Neuronal stem cell (in vitro differentiated cells): ENCODE measurements around the gene GNG8.

Experiments
- DNase-seq: peaks from one replicate; pipeline ENCODE4 v3.0.0-alpha.2; 2013; ENCODE audit warnings: low spot score
- H2AFZ ChIP-seq: one replicate; pipeline ENCODE4 v1.6.1; 2013; ENCODE audit warnings: mild to moderate bottlenecking, low read length, inconsistent platforms
- H2AK5ac ChIP-seq: 2 replicates; pipeline ENCODE4 v1.6.1; 2013; ENCODE audit warnings: low read depth, mild to moderate bottlenecking, inconsistent platforms, low read length, moderate library complexity, mixed read lengths
- H2BK120ac ChIP-seq: 2 replicates; pipeline ENCODE4 v1.6.1; 2013; ENCODE audit warnings: low read depth, mild to moderate bottlenecking, inconsistent platforms, low read length, moderate library complexity, mixed read lengths
- H2BK12ac ChIP-seq: one replicate; pipeline ENCODE4 v1.6.1; 2013; ENCODE audit warnings: low read length, inconsistent platforms
- H2BK15ac ChIP-seq: 2 replicates; pipeline ENCODE4 v1.6.1; 2013; ENCODE audit warnings: mild to moderate bottlenecking, low read length, inconsistent platforms, mixed read lengths
- H2BK5ac ChIP-seq: one replicate; pipeline ENCODE4 v1.6.1; 2013; ENCODE audit warnings: inconsistent platforms, mild to moderate bottlenecking, low read length, moderate library complexity
- H3K14ac ChIP-seq: one replicate; pipeline ENCODE4 v1.6.1; 2013; ENCODE audit warnings: low read length, inconsistent platforms
- H3K18ac ChIP-seq: 2 replicates; pipeline ENCODE4 v1.6.1; 2013; ENCODE audit warnings: low read length, inconsistent platforms
- H3K23ac ChIP-seq: 2 replicates; pipeline ENCODE4 v1.6.1; 2013; ENCODE audit warnings: low read depth, mild to moderate bottlenecking, mixed read lengths, low read length, inconsistent platforms; ENCODE audit not compliant: poor library complexity
- H3K27ac ChIP-seq: replicated peaks from 3 replicates; pipeline ENCODE4 v1.5.1; 2013; ENCODE audit warnings: low read length, inconsistent platforms
- H3K27me3 ChIP-seq, 3 experiments: 2 replicates each; pipeline ENCODE4 v1.6.1; 2013; ENCODE audit warnings: low read length in 3 of 3, mild to moderate bottlenecking in 2 of 3, inconsistent platforms in 1 of 3, low read depth in 1 of 3, mixed read lengths in 1 of 3, moderate library complexity in 1 of 3; ENCODE audit not compliant: control insufficient read depth in 3 of 3, insufficient read depth in 3 of 3
- H3K36me3 ChIP-seq, 2 donors: replicated peaks in 1 of 2; 2 replicates each; pipeline ENCODE4 v1.6.1; 2013; ENCODE audit warnings: low read length in 2 of 2; ENCODE audit not compliant: control insufficient read depth in 2 of 2, insufficient read depth in 2 of 2
- H3K4ac ChIP-seq: 2 replicates; pipeline ENCODE4 v1.6.1; 2013; ENCODE audit warnings: inconsistent platforms, mild to moderate bottlenecking, low read length, moderate library complexity
- H3K4me1 ChIP-seq, 2 donors: 1 replicate in 1 of 2; 2 replicates in 1 of 2; pipeline ENCODE4 v1.6.1; 2013; ENCODE audit warnings: low read length in 2 of 2, low read depth in 1 of 2; ENCODE audit not compliant: control insufficient read depth in 2 of 2, insufficient read depth in 1 of 2
- H3K4me2 ChIP-seq: one replicate; pipeline ENCODE4 v1.6.1; 2013; ENCODE audit warnings: mild to moderate bottlenecking, low read length, inconsistent platforms; ENCODE audit not compliant: insufficient read depth, poor library complexity, severe bottlenecking
- H3K4me3 ChIP-seq, 2 donors: 2 replicates each; pipeline ENCODE4 v1.5.1; 2013; ENCODE audit warnings: low read length in 2 of 2, mild to moderate bottlenecking in 2 of 2, inconsistent platforms in 1 of 2, moderate library complexity in 1 of 2
- H3K79me1 ChIP-seq: one replicate; pipeline ENCODE4 v1.6.1; 2013; ENCODE audit warnings: low read depth, mild to moderate bottlenecking, inconsistent platforms, low read length, moderate library complexity
- H3K9ac ChIP-seq: one replicate; pipeline ENCODE4 v1.6.1; 2013; ENCODE audit warnings: mild to moderate bottlenecking, low read depth, low read length, inconsistent platforms; ENCODE audit not compliant: poor library complexity
- H3K9me3 ChIP-seq, 2 donors: replicated peaks in 1 of 2; 2 replicates each; pipeline versions ENCODE3 to v1.6.1; 2013; ENCODE audit warnings: low read length in 2 of 2, mild to moderate bottlenecking in 2 of 2, inconsistent platforms in 1 of 2, low read depth in 1 of 2, mixed read lengths in 1 of 2, moderate library complexity in 1 of 2; ENCODE audit not compliant: control insufficient read depth in 2 of 2, insufficient read depth in 1 of 2
- H4K8ac ChIP-seq: one replicate; pipeline ENCODE4 v1.6.1; 2013; ENCODE audit warnings: low read depth, mild to moderate bottlenecking, inconsistent platforms, low read length, moderate library complexity
- H4K91ac ChIP-seq: one replicate; pipeline ENCODE4 v1.6.1; 2013; ENCODE audit warnings: low read length, low read depth, mild to moderate bottlenecking, inconsistent platforms; ENCODE audit not compliant: poor library complexity
- WGBS, 2 donors: extraction: QIAGEN DNeasy Blood & Tissue Kit; methylation state at CpG; one replicate each; pipeline ENCODE4 v1.1.7; 2013; ENCODE audit warnings: missing lambda C conversion rate in 2 of 2, mixed read lengths in 1 of 2; ENCODE audit not compliant: insufficient read length in 2 of 2, insufficient replicate concordance in 1 of 2; ENCODE audit errors: extremely low coverage in 2 of 2; 5-methylcytosine and 5-hydroxymethylcytosine counted together

GNG8 gene

GRCh38 chr19:46637224-46637623 lies 1.2 kb upstream of the GNG8 start:
- Histone ChIP-seq H2AFZ (no peak overlapping the region), H2BK15ac (no peak overlapping the region), H3K36me3 (no peaks in the 10 kb centered on the region), H3K14ac (no peak overlapping the region), H3K4me2 (no peak overlapping the region), H3K79me1 (no peaks in the 10 kb centered on the region), H3K4me3 (peak overlapping the region in 1 of 2 donors; percentile 15), H2BK120ac (no peak overlapping the region), H3K27me3 (peaks cover 3 to 55% (median 50%) of the 10 kb centered on the region in 3 experiments), H3K9me3 (no peaks in the 10 kb centered on the region), H3K4ac (no peak overlapping the region), H2BK12ac (no peak overlapping the region), H2BK5ac (no peak overlapping the region), H3K9ac (peak overlapping the region; percentile 13), H3K27ac (no peak overlapping the region), H3K23ac (no peak overlapping the region), H4K91ac (no peak overlapping the region), H4K8ac (no peak overlapping the region), H3K4me1 (peaks cover 9 to 30% of the 10 kb centered on the region in 2 donors), H3K18ac (no peak overlapping the region), H2AK5ac (no peak overlapping the region)
- whole genome bisulfite sequencing, 2 donors, result no CpG with 5 or more reads among the region's 14 CpGs
- DNase-seq, result no peak

- Histone ChIP-seq H2AFZ (peak overlapping the region; percentile 60), H3K27ac (no peak overlapping the region), H3K9me3 (no peaks in the 10 kb centered on the region), H3K18ac (peak overlapping the region; percentile 83), H2AK5ac (peak overlapping the region; percentile 64), H2BK15ac (peak overlapping the region; percentile 90), H3K23ac (peak overlapping the region; percentile 52), H3K79me1 (no peaks in the 10 kb centered on the region), H2BK120ac (no peak overlapping the region), H3K14ac (no peak overlapping the region), H3K9ac (peak overlapping the region; percentile 74), H3K4me3 (peak overlapping the region; percentile 28 to 76), H2BK12ac (peak overlapping the region; percentile 42), H3K4me2 (peak overlapping the region; percentile 98), H4K91ac (no peak overlapping the region), H3K4ac (no peak overlapping the region), H3K36me3 (no peaks in the 10 kb centered on the region), H3K27me3 (peaks cover 0 to 43% (median 35%) of the 10 kb centered on the region in 3 experiments), H4K8ac (no peak overlapping the region), H2BK5ac (no peak overlapping the region), H3K4me1 (peaks cover 19 to 37% of the 10 kb centered on the region in 2 donors)
- no peak for DNase-seq
- WGBS, 2 donors, result no CpG with 5 or more reads among the region's 23 CpGs
Observed at GRCh38 chr19:46634656-46635218, 1.3 kb downstream of the GNG8 start.

GRCh38 chr19:46634045-46634655 lies 1.9 kb downstream of the GNG8 start:
- H3K27me3 ChIP-seq, result peaks cover 0 to 43% (median 34%) of the 10 kb centered on the region in 3 experiments
- peak overlapping the region; percentile 83 for H3K18ac ChIP-seq
- H3K79me1 ChIP-seq, result no peaks in the 10 kb centered on the region
- H3K14ac ChIP-seq, result no peak overlapping the region
- H4K8ac ChIP-seq, result no peak overlapping the region
- H3K23ac ChIP-seq, result peak overlapping the region; percentile 52
- H2BK120ac ChIP-seq, result no peak overlapping the region
- H3K9me3 ChIP-seq, result no peaks in the 10 kb centered on the region
- DNase-seq, result peak; percentile 89
- H3K27ac ChIP-seq, result no peak overlapping the region
- H2AFZ ChIP-seq, result peak overlapping the region; percentile 60
- no peaks in the 10 kb centered on the region for H3K36me3 ChIP-seq
- H3K4me2 ChIP-seq, result peak overlapping the region; percentile 98
- no peak overlapping the region for H2BK12ac ChIP-seq
- peak overlapping the region; percentile 64 for H2AK5ac ChIP-seq
- no CpG with 5 or more reads among the region's 38 CpGs for WGBS, 2 donors
- H2BK15ac ChIP-seq, result peak overlapping the region; percentile 90
- H3K4me1 ChIP-seq, result peaks cover 16 to 35% of the 10 kb centered on the region in 2 donors
- peak overlapping the region; percentile 28 to 76 for H3K4me3 ChIP-seq
- peak overlapping the region; percentile 74 for H3K9ac ChIP-seq
- H4K91ac ChIP-seq, result no peak overlapping the region
- H3K4ac ChIP-seq, result no peak overlapping the region
- peak overlapping the region; percentile 57 for H2BK5ac ChIP-seq

GRCh38 chr19:46633130-46633529 lies 2.9 kb downstream of the GNG8 start:
- H3K27me3 ChIP-seq, result peaks cover 0 to 39% (median 30%) of the 10 kb centered on the region in 3 experiments
- no CpG with 5 or more reads among the region's 3 CpGs for WGBS, 2 donors
- H3K23ac ChIP-seq, result no peak overlapping the region
- H4K91ac ChIP-seq, result no peak overlapping the region
- no peak overlapping the region for H2BK5ac ChIP-seq
- no peaks in the 10 kb centered on the region for H3K36me3 ChIP-seq
- no peak overlapping the region for H2AFZ ChIP-seq
- H3K79me1 ChIP-seq, result no peaks in the 10 kb centered on the region
- H3K9me3 ChIP-seq, result no peaks in the 10 kb centered on the region
- no peak overlapping the region for H3K4ac ChIP-seq
- H3K9ac ChIP-seq, result no peak overlapping the region
- no peak overlapping the region for H2BK12ac ChIP-seq
- no peak for DNase-seq
- no peak overlapping the region for H2BK15ac ChIP-seq
- H2BK120ac ChIP-seq, result no peak overlapping the region
- no peak overlapping the region for H3K14ac ChIP-seq
- peaks cover 13 to 29% of the 10 kb centered on the region in 2 donors for H3K4me1 ChIP-seq
- H3K27ac ChIP-seq, result no peak overlapping the region
- H3K4me3 ChIP-seq, result no peak overlapping the region
- no peak overlapping the region for H3K18ac ChIP-seq
- no peak overlapping the region for H3K4me2 ChIP-seq
- H4K8ac ChIP-seq, result no peak overlapping the region
- no peak overlapping the region for H2AK5ac ChIP-seq
